OCI-LY7 (cell line): ENCODE results near the gene AFF3. TPM values are rescaled to one million over a fixed set of nuclear protein-coding genes. Genes with fewer than 3 reads are reported as not detected.

ENCODE experiments used
- BruUV-seq: library from RNA; stranded (reverse); fragments of 400-500 nt; replicated peaks from 2 replicates; lab custom pipeline; 2021; lab: Mats Ljungman, UMichigan
- CTCF ChIA-PET: fragments of 300-600 bp; sonication (Branson Sonifier 250); formaldehyde crosslinking; loops from one replicate; lab custom pipeline; 2022; ENCODE audit warnings: antibody characterized with exemption; ENCODE audit not compliant: unreplicated experiment; lab: Charles Lee
- POLR2A ChIA-PET: fragments of 300-600 bp; sonication (Branson Sonifier 250); formaldehyde crosslinking; loops from one replicate; lab custom pipeline; 2022; ENCODE audit warnings: antibody characterized with exemption; lab: Charles Lee
- DNase-seq: peaks from one replicate; pipeline ENCODE4 v3.0.0-alpha.2; 2015; ENCODE audit warnings: low spot score
- H2AFZ ChIP-seq: fragments of 200-600 bp; sonication (generic), shearing (Covaris generic); 2 replicates; pipeline ENCODE4 v1.6.1; 2014; ENCODE audit warnings: mild to moderate bottlenecking, antibody characterized with exemption, low read length, moderate library complexity
- H3K27ac ChIP-seq: fragments of 200-600 bp; sonication (generic); 2 replicates; pipeline ENCODE4 v1.5.1; 2014; ENCODE audit warnings: mixed run types, low read depth, mild to moderate bottlenecking, moderate library complexity, low read length, inconsistent platforms; ENCODE audit not compliant: poor library complexity, severe bottlenecking
- H3K36me3 ChIP-seq: fragments of 200-600 bp; sonication (generic); 2 replicates; pipeline ENCODE4 v1.6.1; 2014; ENCODE audit warnings: mild to moderate bottlenecking, antibody characterized with exemption, low read length, moderate library complexity, mixed read lengths; ENCODE audit not compliant: insufficient read depth
- H3K4me1 ChIP-seq: fragments of 200-600 bp; sonication (generic); 2 replicates; pipeline ENCODE4 v1.5.1; 2014; ENCODE audit warnings: mild to moderate bottlenecking, low read length; ENCODE audit not compliant: insufficient read depth, poor library complexity, severe bottlenecking
- H3K4me2 ChIP-seq: fragments of 200-600 bp; sonication (generic); 2 replicates; pipeline ENCODE4 v1.6.1; 2014; ENCODE audit warnings: mild to moderate bottlenecking, low read length
- H3K4me3 ChIP-seq: fragments of 200-600 bp; sonication (generic); 2 replicates; pipeline ENCODE4 v1.5.1; 2014; ENCODE audit warnings: mild to moderate bottlenecking, low read depth, low read length; ENCODE audit not compliant: poor library complexity, severe bottlenecking
- H3K79me2 ChIP-seq: fragments of 200-600 bp; sonication (generic); 2 replicates; pipeline ENCODE4 v1.6.1; 2016; ENCODE audit warnings: low read depth, mild to moderate bottlenecking, low read length, moderate library complexity, mixed read lengths; ENCODE audit not compliant: insufficient read depth
- H3K9me2 ChIP-seq: fragments of 200-600 bp; sonication (generic); 2 replicates; pipeline ENCODE4 v1.6.1; 2016; ENCODE audit warnings: mild to moderate bottlenecking, low read length, mixed read lengths; ENCODE audit not compliant: insufficient read depth
- H3K9me3 ChIP-seq: fragments of 200-600 bp; sonication (generic); 2 replicates; pipeline ENCODE4 v1.6.1; 2014; ENCODE audit warnings: mild to moderate bottlenecking, mixed run types, low read length, mixed read lengths
- H4K20me1 ChIP-seq: fragments of 200-600 bp; sonication (generic); 2 replicates; pipeline ENCODE4 v1.6.1; 2014; ENCODE audit warnings: mild to moderate bottlenecking, antibody characterized with exemption, low read length, moderate library complexity, mixed read lengths; ENCODE audit not compliant: insufficient read depth
- EZH2phosphoT487 ChIP-seq: fragments of 200-600 bp; sonication (generic); IDR thresholded peaks from 2 replicates; pipeline ENCODE4 v1.6.1; 2018; ENCODE audit warnings: low read depth, borderline replicate concordance, mild to moderate bottlenecking, mixed run types, antibody characterized with exemption, low read length, moderate library complexity, mixed read lengths
- intact Hi-C: fragments of 100-400 bp; cut with micrococcal nuclease; formaldehyde crosslinking; loops from one replicate; pipeline ENCODE4 v1.10.0; 2022; ENCODE audit not compliant: unreplicated experiment
- total RNA-seq, 2 experiments: library from RNA; depleted of rRNA in 1 of 2; stranded (reverse); fragments of >200 nt in 1 of 2; shearing (Covaris generic) in 1 of 2; gene quantifications; 2 replicates each; pipeline ENCODE4 v1.2.3, GENCODE V29; 2014 to 2022
- TF ChIP-seq, protein P1 (sequence below): fragments of 200-600 bp; sonication (generic); conservative IDR thresholded peaks from 2 replicates; pipeline ENCODE4 v1.5.1; 2014; ENCODE audit warnings: mild to moderate bottlenecking, antibody characterized with exemption, low read length, moderate library complexity, mixed read lengths

AFF3 gene
- total RNA-seq, 2 experiments from 2014 or later, result 131 to 133 TPM

DNA sequence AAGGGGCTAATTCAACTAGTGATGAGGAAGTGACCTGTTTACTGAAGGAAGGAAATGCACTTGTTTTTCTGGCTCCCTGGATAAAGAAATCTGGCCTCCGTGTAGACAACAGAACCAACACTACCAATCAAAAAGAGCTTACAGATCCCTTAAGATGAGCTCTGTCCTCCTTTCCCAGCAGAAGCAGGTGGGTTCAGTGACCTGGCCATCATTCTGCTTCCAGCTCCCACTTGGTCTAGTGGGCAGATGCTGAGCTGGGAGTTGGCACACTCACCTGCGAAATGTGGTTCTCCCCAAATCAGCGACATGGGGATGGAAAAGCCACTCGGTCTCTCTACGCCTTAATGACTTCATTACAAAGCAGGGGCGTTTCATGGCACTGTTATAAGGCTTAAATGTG, 132.6 kb downstream of the AFF3 start:
- ChIA-PET CTCF (no interaction called here), POLR2A (interaction anchor here (0.7 to 1.2 kb wide), 2 partner anchors 26 to 86 kb away, joined by 3 read pairs; no protein-coding TSS in a partner anchor)
- Histone ChIP-seq H3K9me2 (no peaks in the 10 kb centered on the region), H4K20me1 (0 out of 2 replicates have a peak, but pooled peaks cover 4% of the 10 kb centered on the region), H3K27ac (no peak overlapping the region), H3K4me1 (no peaks in the 10 kb centered on the region), H2AFZ (no peak overlapping the region), H3K36me3 (peaks cover 71% of the 10 kb centered on the region), H3K9me3 (no peaks in the 10 kb centered on the region), H3K4me3 (no peak overlapping the region), H3K79me2 (no peaks in the 10 kb centered on the region), H3K4me2 (no peak overlapping the region)
- TF ChIP-seq EZH2phosphoT487, result no peak
- DNase-seq, result no peak
- intact Hi-C loops, result no loop called here
- no TSS peak for BruUV-seq

DNA sequence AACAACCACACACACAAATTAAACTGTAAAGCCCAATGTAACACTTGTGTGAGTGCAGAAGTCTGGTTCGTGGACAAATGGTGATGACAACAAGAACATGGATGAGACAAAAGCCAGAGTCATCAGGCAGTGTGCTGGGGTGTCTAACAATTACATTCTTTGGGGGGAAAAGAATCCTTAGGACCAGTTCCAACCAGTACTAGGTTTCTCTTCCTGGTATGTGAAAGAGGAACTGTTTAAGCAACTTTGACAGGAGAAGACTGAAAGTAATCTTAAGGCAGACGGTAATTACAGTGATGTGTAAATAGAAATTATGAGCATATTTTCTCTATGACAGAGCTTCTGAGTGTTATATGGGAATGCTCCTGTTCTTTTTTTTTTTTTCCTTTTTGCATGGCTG, 133.4 kb downstream of the AFF3 start:
- H3K4me2 ChIP-seq, result no peak overlapping the region
- POLR2A ChIA-PET, result no interaction called here
- H3K4me3 ChIP-seq, result no peak overlapping the region
- H3K4me1 ChIP-seq, result no peaks in the 10 kb centered on the region
- intact Hi-C loops, result no loop called here
- H3K79me2 ChIP-seq, result no peaks in the 10 kb centered on the region
- H2AFZ ChIP-seq, result no peak overlapping the region
- H3K36me3 ChIP-seq, result peaks cover 79% of the 10 kb centered on the region
- CTCF ChIA-PET, result no interaction called here
- DNase-seq, result no peak
- no TSS peak for BruUV-seq
- 0 out of 2 replicates have a peak, but pooled peaks cover 4% of the 10 kb centered on the region for H4K20me1 ChIP-seq
- H3K27ac ChIP-seq, result no peak overlapping the region
- no peak for TF ChIP-seq EZH2phosphoT487
- TF ChIP-seq, protein P1, sequence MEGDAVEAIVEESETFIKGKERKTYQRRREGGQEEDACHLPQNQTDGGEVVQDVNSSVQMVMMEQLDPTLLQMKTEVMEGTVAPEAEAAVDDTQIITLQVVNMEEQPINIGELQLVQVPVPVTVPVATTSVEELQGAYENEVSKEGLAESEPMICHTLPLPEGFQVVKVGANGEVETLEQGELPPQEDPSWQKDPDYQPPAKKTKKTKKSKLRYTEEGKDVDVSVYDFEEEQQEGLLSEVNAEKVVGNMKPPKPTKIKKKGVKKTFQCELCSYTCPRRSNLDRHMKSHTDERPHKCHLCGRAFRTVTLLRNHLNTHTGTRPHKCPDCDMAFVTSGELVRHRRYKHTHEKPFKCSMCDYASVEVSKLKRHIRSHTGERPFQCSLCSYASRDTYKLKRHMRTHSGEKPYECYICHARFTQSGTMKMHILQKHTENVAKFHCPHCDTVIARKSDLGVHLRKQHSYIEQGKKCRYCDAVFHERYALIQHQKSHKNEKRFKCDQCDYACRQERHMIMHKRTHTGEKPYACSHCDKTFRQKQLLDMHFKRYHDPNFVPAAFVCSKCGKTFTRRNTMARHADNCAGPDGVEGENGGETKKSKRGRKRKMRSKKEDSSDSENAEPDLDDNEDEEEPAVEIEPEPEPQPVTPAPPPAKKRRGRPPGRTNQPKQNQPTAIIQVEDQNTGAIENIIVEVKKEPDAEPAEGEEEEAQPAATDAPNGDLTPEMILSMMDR, result no peak
- no peaks in the 10 kb centered on the region for H3K9me3 ChIP-seq
- H3K9me2 ChIP-seq, result no peaks in the 10 kb centered on the region

- no peaks in the 10 kb centered on the region for H3K79me2 ChIP-seq
- no peak for DNase-seq
- ChIA-PET POLR2A (no interaction called here), CTCF (no interaction called here)
- no peak overlapping the region for H3K4me2 ChIP-seq
- intact Hi-C loops, result no loop called here
- no peak overlapping the region for H2AFZ ChIP-seq
- H3K36me3 ChIP-seq, result peaks cover 92% of the 10 kb centered on the region
- no peak overlapping the region for H3K27ac ChIP-seq
- H3K9me2 ChIP-seq, result no peaks in the 10 kb centered on the region
- TF ChIP-seq, protein P1, result no peak
- no TSS peak for BruUV-seq
- H4K20me1 ChIP-seq, result no peaks in the 10 kb centered on the region
- no peaks in the 10 kb centered on the region for H3K4me1 ChIP-seq
- no peaks in the 10 kb centered on the region for H3K9me3 ChIP-seq
- no peak overlapping the region for H3K4me3 ChIP-seq
Observed at GRCh38 chr2:100006516-100006915, 135.9 kb downstream of the AFF3 start.
